ENCODE data around the gene GRID1.

- TF ChIP-seq, protein P1, sequence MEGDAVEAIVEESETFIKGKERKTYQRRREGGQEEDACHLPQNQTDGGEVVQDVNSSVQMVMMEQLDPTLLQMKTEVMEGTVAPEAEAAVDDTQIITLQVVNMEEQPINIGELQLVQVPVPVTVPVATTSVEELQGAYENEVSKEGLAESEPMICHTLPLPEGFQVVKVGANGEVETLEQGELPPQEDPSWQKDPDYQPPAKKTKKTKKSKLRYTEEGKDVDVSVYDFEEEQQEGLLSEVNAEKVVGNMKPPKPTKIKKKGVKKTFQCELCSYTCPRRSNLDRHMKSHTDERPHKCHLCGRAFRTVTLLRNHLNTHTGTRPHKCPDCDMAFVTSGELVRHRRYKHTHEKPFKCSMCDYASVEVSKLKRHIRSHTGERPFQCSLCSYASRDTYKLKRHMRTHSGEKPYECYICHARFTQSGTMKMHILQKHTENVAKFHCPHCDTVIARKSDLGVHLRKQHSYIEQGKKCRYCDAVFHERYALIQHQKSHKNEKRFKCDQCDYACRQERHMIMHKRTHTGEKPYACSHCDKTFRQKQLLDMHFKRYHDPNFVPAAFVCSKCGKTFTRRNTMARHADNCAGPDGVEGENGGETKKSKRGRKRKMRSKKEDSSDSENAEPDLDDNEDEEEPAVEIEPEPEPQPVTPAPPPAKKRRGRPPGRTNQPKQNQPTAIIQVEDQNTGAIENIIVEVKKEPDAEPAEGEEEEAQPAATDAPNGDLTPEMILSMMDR (IDR thresholded peaks at IDR 0.05): no peak
- TF ChIP-seq POLR2A (IDR thresholded peaks at IDR 0.05): no peak
- TF ChIP-seq POLR2AphosphoS5 (IDR thresholded peaks at IDR 0.05): no peak
These were observed 202.3 kb downstream of the GRID1 start for GRCh38 chr10:86164174-86164774.

All from breast epithelium (tissue), 3 donors.